Measurements from ENCODE around the gene TSHR. TPM values are rescaled to one million over a fixed set of nuclear protein-coding genes. Genes with fewer than 3 reads are reported as not detected.

The TSHR gene
- total RNA-seq, 1 donor from 2014 or later, result not detected

DNA sequence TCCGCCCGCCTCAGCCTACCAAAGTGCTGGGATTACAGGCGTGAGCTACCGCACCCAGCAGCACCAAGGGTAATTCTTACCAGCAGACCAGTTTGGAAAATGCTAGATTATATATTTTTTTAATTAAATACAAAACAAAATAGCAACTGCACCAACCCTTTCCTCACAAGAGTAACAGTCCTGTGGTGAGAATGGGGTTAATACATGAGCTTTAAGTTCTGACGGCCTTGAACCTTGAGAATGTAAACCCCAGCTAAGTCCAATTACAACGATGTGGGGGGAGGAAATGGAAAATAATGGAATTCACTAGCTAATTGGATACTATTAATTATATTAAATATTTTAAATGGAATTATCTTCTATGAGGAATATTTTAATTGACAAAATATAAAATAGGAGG is 183.0 kb downstream of the TSHR start:
- no peak overlapping the region for H3K4me2 ChIP-seq (ENCODE audit: low read length)
- H3K4me3 ChIP-seq (ENCODE audit: insufficient read depth, low read depth, low read length), result no peak overlapping the region
- Mint-ChIP-seq H3K27me3 (ENCODE audit: low read depth, unreplicated experiment) (no peaks in the 10 kb centered on the region), H3K36me3 (ENCODE audit: low read depth, unreplicated experiment) (no peaks in the 10 kb centered on the region), H3K4me3 (ENCODE audit: unreplicated experiment) (no peak overlapping the region), H3K9me3 (ENCODE audit: unreplicated experiment) (no peaks in the 10 kb centered on the region), H3K4me1 (ENCODE audit: low read depth, unreplicated experiment) (peaks cover 16% of the 10 kb centered on the region), H3K27ac (ENCODE audit: unreplicated experiment) (no peak overlapping the region)
- TF ChIP-seq, protein P1, sequence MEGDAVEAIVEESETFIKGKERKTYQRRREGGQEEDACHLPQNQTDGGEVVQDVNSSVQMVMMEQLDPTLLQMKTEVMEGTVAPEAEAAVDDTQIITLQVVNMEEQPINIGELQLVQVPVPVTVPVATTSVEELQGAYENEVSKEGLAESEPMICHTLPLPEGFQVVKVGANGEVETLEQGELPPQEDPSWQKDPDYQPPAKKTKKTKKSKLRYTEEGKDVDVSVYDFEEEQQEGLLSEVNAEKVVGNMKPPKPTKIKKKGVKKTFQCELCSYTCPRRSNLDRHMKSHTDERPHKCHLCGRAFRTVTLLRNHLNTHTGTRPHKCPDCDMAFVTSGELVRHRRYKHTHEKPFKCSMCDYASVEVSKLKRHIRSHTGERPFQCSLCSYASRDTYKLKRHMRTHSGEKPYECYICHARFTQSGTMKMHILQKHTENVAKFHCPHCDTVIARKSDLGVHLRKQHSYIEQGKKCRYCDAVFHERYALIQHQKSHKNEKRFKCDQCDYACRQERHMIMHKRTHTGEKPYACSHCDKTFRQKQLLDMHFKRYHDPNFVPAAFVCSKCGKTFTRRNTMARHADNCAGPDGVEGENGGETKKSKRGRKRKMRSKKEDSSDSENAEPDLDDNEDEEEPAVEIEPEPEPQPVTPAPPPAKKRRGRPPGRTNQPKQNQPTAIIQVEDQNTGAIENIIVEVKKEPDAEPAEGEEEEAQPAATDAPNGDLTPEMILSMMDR (IDR thresholded peaks at IDR 0.05; ENCODE audit: insufficient read depth, low read depth, low read length), result no peak
- TF ChIP-seq EZH2 (IDR thresholded peaks at IDR 0.05; ENCODE audit: insufficient read depth, low read length), result no peak
- no peak overlapping the region for H3K27ac ChIP-seq (ENCODE audit: low read depth, low read length)
- no peaks in the 10 kb centered on the region for H3K27me3 ChIP-seq (ENCODE audit: insufficient read depth, low read length)
- H4K20me1 ChIP-seq (ENCODE audit: insufficient read depth, low read length), result no peaks in the 10 kb centered on the region
- DNase-seq (ENCODE audit: low read depth) (no peak), FAIRE-seq (no peak)
- no peak overlapping the region for H2AFZ ChIP-seq (ENCODE audit: low read depth, low read length)
- H3K79me2 ChIP-seq (ENCODE audit: insufficient read depth, low read length), result no peaks in the 10 kb centered on the region
- H3K36me3 ChIP-seq (ENCODE audit: insufficient read depth, low read length), result no peaks in the 10 kb centered on the region
- H3K9me3 ChIP-seq (ENCODE audit: insufficient read depth, low read depth, low read length), result no peaks in the 10 kb centered on the region
- H3K9ac ChIP-seq (ENCODE audit: low read length), result no peak overlapping the region
- H3K4me1 ChIP-seq (ENCODE audit: insufficient read depth, low read length), result peaks cover 8% of the 10 kb centered on the region

DNA sequence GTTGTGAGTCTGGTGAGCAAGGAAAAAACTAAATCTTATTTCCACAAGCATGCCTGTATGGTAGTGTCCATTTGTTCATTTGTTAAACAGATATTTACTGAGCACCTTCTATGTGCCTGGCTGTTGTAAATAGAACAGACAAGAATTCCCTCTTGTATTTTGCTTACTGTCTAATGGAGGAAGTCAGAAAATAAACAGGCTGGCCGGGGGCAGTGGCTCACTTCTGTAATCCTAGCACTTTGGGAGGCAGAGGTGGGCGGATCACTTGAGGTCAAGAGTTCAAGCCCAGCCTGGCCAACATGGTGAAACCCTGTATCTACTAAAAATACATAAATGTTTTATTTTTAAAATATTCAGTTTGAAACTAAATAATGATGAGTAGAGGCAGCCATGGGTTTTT is 186.0 kb downstream of the TSHR start:
- no peak for TF ChIP-seq EZH2 (IDR thresholded peaks at IDR 0.05; ENCODE audit: insufficient read depth, low read length)
- TF ChIP-seq, protein P1 (IDR thresholded peaks at IDR 0.05; ENCODE audit: insufficient read depth, low read depth, low read length), result no peak
- Mint-ChIP-seq H3K9me3 (ENCODE audit: unreplicated experiment) (no peaks in the 10 kb centered on the region), H3K27me3 (ENCODE audit: low read depth, unreplicated experiment) (no peaks in the 10 kb centered on the region), H3K27ac (ENCODE audit: unreplicated experiment) (no peak overlapping the region), H3K4me3 (ENCODE audit: unreplicated experiment) (no peak overlapping the region), H3K4me1 (ENCODE audit: low read depth, unreplicated experiment) (peaks cover 20% of the 10 kb centered on the region), H3K36me3 (ENCODE audit: low read depth, unreplicated experiment) (no peaks in the 10 kb centered on the region)
- Histone ChIP-seq H2AFZ (ENCODE audit: low read depth, low read length) (no peak overlapping the region), H3K36me3 (ENCODE audit: insufficient read depth, low read length) (no peaks in the 10 kb centered on the region), H3K79me2 (ENCODE audit: insufficient read depth, low read length) (no peaks in the 10 kb centered on the region), H3K9ac (ENCODE audit: low read length) (no peak overlapping the region), H4K20me1 (ENCODE audit: insufficient read depth, low read length) (no peaks in the 10 kb centered on the region), H3K9me3 (ENCODE audit: insufficient read depth, low read depth, low read length) (no peaks in the 10 kb centered on the region), H3K4me1 (ENCODE audit: insufficient read depth, low read length) (peaks cover 8% of the 10 kb centered on the region), H3K4me3 (ENCODE audit: insufficient read depth, low read depth, low read length) (no peak overlapping the region), H3K27me3 (ENCODE audit: insufficient read depth, low read length) (no peaks in the 10 kb centered on the region), H3K27ac (ENCODE audit: low read depth, low read length) (no peak overlapping the region), H3K4me2 (ENCODE audit: low read length) (no peak overlapping the region)
- FAIRE-seq (no peak), DNase-seq (ENCODE audit: low read depth) (no peak)

DNA sequence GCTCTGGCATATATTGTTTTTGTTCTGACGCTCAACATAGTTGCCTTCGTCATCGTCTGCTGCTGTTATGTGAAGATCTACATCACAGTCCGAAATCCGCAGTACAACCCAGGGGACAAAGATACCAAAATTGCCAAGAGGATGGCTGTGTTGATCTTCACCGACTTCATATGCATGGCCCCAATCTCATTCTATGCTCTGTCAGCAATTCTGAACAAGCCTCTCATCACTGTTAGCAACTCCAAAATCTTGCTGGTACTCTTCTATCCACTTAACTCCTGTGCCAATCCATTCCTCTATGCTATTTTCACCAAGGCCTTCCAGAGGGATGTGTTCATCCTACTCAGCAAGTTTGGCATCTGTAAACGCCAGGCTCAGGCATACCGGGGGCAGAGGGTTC is 188.4 kb downstream of the TSHR start:
- FAIRE-seq (no peak), DNase-seq (ENCODE audit: low read depth) (no peak)
- H3K27ac Mint-ChIP-seq (ENCODE audit: unreplicated experiment), result no peak overlapping the region
- no peak for TF ChIP-seq EZH2 (IDR thresholded peaks at IDR 0.05; ENCODE audit: insufficient read depth, low read length)
- TF ChIP-seq, protein P1 (IDR thresholded peaks at IDR 0.05; ENCODE audit: insufficient read depth, low read depth, low read length), result no peak
- H3K36me3 ChIP-seq (ENCODE audit: insufficient read depth, low read length), result no peaks in the 10 kb centered on the region
- no peak overlapping the region for H3K4me2 ChIP-seq (ENCODE audit: low read length)
- no peak overlapping the region for H3K4me3 ChIP-seq (ENCODE audit: insufficient read depth, low read depth, low read length)
- no peaks in the 10 kb centered on the region for H3K9me3 Mint-ChIP-seq (ENCODE audit: unreplicated experiment)
- no peak overlapping the region for H3K27ac ChIP-seq (ENCODE audit: low read depth, low read length)
- H3K9me3 ChIP-seq (ENCODE audit: insufficient read depth, low read depth, low read length), result no peaks in the 10 kb centered on the region
- no peaks in the 10 kb centered on the region for H3K27me3 Mint-ChIP-seq (ENCODE audit: low read depth, unreplicated experiment)
- H3K9ac ChIP-seq (ENCODE audit: low read length), result no peak overlapping the region
- no peaks in the 10 kb centered on the region for H3K79me2 ChIP-seq (ENCODE audit: insufficient read depth, low read length)
- H3K4me1 ChIP-seq (ENCODE audit: insufficient read depth, low read length), result no peaks in the 10 kb centered on the region
- no peak overlapping the region for H2AFZ ChIP-seq (ENCODE audit: low read depth, low read length)
- H3K4me3 Mint-ChIP-seq (ENCODE audit: unreplicated experiment), result no peak overlapping the region
- no peaks in the 10 kb centered on the region for H3K36me3 Mint-ChIP-seq (ENCODE audit: low read depth, unreplicated experiment)
- H3K27me3 ChIP-seq (ENCODE audit: insufficient read depth, low read length), result no peaks in the 10 kb centered on the region
- no peaks in the 10 kb centered on the region for H4K20me1 ChIP-seq (ENCODE audit: insufficient read depth, low read length)
- H3K4me1 Mint-ChIP-seq (ENCODE audit: low read depth, unreplicated experiment), result peaks cover 8% of the 10 kb centered on the region

Data from astrocyte (in vitro differentiated cells and primary cell).